NCI-H1417 treated with DMSO at 0.1 percent for 48 hours (cell line): ENCODE results near the gene S1PR1.
"Not testable (repeated sequence)": the region's sequence is repeated elsewhere in the genome, so short reads cannot be mapped to it uniquely, and the experiment has no call there.

Experiments
- DNase-seq: peaks from one replicate; lab custom pipeline; 2025; lab: John Stamatoyannopoulos, UW

Gene S1PR1

DNA sequence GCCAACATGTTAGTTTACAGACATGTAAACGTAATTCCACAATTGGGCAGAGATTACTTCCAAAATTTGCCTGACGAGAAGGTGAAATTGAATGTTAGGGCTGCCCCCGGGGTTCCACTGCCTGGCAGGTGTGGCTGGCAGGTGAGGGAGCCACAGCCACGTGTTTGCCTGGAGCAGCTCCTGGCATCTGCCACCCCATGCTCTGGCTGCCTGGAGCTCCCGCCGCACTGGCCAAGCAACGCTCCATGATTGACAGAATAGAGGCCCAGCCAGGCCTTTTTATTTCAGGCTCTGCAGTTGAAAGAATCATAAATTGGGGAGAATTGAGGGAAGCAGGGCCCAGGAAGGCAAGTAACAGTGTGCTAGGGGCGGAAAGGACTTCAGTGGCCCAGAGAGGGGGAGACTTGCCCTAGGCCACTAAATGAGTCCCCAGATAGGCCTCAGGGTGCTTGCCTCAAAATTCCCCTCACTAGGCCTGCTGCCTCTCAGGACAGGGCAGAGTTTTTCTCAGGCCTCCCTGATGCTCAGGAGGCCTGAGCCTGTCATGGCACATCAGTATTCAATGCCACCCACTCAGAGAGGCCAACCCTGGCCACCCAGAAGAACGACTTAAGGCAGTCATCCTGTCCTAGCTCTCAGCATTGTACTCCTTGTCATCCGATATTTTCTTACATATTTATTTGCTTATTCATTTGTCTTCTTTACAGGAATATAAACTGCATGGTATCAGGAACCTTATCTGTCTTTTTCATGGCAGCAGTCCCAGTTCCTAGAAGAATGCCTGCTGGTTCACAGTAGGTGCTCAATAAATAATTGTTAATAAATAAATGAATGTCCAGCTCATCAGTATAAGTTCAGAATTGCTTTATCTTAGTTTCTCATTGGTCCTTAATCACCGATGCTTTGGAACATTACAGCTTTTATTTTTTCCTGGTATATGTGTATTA, 16.6 kb upstream of the S1PR1 start:
- DNase-seq, result no peak

DNA sequence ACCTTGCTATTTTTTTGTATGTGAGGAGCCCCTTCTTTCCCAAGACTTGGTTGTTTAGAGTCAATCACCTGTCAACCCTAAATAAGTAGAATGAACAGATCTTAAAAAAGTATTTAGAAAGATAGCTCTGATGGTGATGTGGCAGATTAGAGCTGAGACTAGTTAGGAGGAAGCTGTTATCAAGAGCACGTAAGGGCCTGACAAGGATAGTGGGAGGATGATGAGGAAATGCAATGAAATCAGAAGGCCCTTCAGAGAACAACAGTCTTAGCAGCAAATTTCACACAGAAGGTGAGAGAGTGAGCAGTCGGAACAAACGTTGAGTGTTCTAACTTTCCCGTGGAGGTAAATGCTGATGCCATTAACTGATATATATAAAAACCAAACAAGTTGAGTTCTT, 15.9 kb upstream of the S1PR1 start:
- DNase-seq, result no peak

DNA sequence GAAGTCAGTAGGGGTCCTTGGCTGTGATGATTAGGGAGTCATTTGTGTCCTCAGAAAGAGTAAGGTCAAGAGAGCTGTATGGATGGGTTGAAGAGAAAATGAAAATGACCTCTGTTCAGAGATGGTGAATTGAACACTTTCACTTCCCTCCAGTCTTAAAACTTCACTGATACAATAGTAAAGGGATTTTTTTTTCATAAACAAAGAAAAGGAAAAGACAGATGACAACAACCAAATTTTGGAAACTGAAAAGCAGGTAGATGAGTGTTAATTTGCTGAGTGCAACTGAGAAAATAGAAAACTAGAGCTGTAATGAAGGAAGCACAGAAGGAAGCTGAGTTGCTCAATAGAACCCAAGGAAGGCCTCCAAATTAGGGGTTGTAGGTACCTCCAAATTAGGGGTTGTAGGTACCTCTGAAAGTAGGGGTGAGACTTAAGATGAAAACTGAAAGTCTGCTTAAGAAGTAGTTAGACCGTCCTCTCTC, 14.8 kb upstream of the S1PR1 start:
- DNase-seq, result no peak

DNA sequence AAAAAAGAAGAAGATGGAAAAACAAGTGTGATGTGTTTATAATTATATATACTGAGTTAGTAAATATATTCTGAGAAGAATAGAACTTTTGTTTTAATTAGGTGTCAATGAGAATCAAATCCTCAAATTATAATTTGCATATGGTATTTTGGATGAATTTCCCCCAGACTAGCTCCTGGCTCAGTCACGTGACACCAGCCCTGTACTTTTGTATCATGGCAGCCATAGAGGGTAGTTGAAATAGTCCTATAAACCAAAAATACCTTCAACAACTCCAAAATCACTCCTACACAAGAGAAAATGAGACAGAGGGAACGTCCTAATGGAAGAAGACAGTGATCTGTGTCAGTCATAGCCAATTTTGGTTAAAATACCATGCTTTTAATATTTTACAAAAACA, 9.0 kb upstream of the S1PR1 start:
- DNase-seq, result no peak

DNA sequence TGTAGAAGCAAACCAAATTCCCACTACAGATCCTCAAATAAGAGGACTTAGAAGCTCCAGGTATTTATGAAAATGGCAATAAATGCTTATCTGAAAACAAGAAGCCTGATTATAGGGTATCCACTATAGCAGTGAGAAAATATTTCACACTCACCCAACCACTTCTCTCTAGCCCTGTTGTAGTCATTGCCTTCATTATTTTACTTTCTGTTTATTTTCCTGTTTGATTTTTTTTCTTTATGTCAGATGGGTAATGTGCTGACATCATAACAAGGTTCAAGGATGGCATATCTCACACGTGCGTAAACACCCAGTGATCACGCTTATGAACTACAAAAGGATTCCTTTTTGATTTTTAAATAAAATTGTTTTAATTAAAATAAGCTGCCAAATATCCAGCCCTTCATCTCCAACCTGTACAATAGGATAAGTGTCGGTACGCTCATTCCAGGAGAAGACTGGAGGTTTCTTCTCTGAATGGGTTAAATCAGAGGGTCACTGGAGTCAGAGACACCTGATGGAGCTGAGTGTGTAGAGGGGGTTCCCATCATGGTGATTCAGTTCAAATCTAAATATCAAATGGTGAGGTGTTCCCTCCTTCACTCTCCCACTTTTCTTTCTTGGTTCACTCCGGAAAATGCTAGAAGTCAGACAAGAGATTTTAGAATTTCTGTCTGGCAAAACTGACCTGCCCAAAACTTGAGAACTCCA, 8.2 kb upstream of the S1PR1 start:
- DNase-seq, result no peak

DNA sequence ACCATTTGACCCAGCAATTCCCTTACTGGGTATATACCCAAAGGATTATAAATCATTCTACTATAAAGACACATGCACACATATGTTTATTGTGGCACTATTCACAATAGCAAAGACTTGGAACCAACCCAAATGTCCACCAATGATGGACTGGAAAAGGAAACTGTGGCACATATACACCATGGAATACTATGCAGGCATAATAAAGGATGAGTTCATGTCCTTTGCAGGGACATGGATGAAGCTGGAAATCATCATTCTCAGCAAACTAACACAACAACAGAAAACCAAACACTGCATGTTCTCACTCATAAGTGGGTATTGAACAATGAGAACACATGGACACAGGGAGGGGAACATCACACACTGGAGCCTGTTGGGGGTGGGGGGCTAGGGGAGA, 4.6 kb upstream of the S1PR1 start:
- DNase-seq, result not testable (repeated sequence)

DNA sequence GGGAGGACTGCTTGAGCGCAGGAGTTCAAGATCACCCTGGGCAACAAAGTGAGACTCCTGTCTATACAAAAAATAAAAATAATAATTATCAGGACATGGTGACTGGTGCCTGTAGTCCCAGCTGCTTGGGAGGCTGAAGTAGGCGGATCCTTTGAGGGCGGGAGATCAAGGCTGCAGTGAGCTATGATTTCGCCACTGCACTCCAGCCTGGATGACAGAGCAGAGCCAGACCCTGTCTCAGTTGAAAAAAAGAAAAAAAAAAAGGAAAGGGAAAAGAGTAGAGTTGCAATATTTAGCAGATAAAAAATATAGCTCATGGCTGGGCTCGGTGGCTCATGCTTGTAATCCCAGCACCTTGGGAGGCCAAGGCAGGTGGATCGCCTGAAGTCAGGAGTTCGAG, 3.3 kb upstream of the S1PR1 start:
- no peak for DNase-seq

DNA sequence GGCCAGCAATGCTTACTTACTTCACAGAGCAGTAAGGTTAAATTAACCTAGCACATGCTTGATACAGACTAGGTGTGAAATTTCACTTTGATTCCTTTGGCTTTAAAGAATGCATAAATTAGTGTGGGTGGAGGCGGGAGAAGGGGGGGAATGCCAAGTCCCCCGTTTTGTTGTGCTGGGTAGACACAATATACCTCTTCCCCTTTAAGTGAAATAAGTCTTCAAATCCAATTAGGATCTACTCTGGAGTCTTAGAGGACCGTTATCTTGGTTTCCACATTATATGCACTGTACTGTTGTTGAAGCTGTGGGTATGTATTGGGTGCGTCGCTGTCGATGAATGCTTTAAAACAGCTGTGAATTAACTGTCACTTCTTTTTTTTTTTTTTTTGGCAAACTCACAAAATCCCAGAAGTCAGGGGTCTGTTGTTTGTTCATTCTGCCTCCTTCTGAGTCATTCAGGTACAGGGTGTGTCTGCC, 1.6 kb upstream of the S1PR1 start:
- DNase-seq, result no peak

DNA sequence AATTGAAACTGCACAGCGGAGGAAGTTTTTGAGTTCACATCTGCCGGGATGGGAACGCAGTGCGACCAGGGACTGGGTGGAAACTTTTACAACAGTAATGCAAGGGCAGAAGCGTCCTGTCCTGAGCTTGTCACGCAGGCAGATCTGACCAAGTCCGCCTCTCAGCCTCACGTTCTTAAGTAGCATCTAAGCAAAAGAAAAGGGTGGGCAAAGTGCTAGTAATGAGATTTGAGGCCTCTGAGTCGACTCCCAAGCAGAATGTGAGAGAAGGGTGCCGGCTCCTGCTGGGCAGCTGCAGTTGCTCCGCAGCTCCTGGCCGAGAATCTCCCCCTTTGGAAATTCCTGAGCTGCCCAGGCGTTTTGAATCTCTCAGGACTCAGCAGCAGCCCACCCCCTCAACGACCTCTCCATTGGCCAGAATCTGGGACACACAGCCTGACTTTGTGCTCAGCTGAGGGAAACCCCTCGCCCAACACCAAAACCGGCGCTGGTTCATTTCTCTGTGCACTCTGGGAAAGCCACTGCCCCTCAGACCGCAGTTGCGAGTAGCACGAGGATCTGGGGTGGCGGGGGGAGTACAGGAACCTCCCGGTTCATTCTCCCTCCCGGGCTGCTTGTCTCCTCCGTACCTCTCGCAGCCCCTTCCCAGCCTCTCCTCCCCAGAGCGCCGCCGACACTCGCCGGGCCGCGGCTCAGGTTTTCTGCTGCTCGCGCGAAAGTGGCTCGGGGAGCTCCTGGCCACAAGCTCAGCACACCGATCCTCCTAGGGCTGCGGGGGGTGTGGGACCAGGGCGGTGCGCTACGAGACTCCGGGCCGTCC, 913 bp upstream of the S1PR1 start:
- no peak for DNase-seq

DNA sequence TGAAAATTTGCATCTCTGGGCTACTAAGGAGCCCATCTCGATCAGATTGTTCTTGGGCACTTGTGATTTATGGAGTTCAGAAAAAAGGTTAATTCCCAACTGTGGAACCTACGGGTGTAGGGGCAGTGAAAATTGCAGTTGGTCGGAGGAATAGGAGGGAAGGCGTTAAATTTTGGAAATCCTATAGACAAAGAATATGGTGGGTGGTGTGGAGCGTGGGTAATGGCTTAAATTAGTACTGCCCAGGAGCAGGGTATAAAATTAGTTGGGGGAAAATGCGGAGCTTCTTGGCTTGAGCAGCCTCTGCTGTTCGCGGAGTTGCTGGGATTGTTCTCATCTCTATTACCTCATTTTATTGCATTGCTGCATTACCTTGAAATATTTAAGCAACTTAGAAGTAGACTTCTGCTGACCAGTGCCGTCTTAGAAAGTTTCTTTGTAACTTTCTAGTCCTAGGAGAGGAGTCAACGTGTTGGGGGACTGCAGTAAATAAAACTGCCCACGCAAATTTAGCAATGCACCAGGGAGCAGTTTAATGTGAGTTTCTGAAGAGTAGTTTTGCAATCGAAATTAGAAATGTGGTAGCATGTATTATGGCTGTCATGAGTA, 514 bp downstream of the S1PR1 start:
- no peak for DNase-seq

DNA sequence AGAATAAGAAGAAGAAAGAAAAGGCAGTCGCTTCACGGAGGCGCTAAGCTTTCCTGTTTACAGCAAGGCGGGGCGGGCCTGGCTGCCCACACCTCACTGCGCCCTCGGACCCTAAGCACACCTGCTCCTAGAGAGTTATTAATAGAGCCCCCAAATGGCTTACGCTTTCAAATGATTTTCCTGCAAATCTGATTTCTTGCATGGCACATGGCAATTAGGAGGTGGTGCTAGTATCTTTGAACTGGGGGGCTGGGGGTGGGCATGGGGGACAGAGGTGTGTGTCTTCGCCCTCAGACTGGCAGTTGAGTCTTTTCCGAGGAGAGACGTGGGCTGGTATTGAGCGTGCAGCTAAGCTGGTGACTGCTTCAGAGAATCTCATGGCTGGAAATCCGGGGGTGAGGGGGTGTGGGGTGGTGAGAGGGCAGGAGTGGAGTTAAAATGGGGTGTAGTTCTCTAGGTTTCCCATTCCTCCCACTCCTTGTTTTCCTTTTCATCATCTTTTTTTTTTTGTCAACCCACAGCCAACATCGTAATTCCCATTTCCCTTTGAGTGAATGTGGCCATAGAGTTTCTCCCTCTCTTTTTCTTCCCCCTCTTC, 1.3 kb downstream of the S1PR1 start:
- no peak for DNase-seq

DNA sequence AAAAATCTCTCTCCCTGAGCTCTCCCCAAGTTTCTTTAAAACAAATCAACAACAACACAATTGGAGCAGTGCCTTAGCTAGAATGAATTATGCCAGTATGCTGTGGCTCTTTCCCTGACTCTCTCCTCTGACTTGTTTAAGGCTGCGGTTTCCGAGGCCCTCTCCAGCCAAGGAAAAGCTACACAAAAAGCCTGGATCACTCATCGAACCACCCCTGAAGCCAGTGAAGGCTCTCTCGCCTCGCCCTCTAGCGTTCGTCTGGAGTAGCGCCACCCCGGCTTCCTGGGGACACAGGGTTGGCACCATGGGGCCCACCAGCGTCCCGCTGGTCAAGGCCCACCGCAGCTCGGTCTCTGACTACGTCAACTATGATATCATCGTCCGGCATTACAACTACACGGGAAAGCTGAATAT, 1.9 kb downstream of the S1PR1 start:
- DNase-seq, result no peak

DNA sequence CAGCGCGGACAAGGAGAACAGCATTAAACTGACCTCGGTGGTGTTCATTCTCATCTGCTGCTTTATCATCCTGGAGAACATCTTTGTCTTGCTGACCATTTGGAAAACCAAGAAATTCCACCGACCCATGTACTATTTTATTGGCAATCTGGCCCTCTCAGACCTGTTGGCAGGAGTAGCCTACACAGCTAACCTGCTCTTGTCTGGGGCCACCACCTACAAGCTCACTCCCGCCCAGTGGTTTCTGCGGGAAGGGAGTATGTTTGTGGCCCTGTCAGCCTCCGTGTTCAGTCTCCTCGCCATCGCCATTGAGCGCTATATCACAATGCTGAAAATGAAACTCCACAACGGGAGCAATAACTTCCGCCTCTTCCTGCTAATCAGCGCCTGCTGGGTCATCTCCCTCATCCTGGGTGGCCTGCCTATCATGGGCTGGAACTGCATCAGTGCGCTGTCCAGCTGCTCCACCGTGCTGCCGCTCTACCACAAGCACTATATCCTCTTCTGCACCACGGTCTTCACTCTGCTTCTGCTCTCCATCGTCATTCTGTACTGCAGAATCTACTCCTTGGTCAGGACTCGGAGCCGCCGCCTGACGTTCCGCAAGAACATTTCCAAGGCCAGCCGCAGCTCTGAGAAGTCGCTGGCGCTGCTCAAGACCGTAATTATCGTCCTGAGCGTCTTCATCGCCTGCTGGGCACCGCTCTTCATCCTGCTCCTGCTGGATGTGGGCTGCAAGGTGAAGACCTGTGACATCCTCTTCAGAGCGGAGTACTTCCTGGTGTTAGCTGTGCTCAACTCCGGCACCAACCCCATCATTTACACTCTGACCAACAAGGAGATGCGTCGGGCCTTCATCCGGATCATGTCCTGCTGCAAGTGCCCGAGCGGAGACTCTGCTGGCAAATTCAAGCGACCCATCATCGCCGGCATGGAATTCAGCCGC, 2.5 kb downstream of the S1PR1 start:
- no peak for DNase-seq

DNA sequence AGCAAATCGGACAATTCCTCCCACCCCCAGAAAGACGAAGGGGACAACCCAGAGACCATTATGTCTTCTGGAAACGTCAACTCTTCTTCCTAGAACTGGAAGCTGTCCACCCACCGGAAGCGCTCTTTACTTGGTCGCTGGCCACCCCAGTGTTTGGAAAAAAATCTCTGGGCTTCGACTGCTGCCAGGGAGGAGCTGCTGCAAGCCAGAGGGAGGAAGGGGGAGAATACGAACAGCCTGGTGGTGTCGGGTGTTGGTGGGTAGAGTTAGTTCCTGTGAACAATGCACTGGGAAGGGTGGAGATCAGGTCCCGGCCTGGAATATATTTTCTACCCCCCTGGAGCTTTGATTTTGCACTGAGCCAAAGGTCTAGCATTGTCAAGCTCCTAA, 3.2 kb downstream of the S1PR1 start:
- no peak for DNase-seq

DNA sequence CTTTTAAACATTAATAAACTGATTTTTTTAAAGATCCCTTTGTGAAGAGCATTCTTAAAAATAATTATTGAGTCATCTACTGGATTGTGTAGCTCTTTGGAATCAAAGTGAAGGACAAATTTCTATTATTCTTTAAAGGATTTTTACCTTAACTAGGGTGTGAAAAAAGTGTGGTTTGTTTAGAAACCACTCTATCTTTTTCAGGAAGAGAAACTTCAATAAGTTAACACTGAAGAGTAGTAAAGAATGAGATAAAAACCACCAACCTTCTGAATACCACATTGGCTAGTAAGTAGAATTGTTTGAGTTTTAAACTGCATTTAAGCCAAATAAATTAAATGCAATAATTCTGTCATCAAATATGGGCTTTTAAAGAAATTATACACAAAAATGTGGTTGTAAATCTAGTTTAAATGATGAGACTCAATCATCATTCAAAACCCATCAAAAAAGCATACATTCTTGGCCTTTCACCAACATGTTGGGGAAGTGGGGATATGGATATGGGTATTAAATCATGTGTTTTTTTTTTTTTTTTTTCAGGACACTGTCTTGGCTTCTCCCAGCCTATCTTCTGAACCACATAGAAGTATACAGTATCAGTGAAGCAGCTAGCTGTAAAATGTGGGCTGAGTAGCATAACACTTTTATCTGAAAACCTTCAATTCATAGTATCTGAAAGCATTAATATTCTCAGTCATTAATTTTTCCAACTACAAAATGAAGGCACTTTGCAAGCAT, 4.8 kb downstream of the S1PR1 start:
- DNase-seq, result no peak

DNA sequence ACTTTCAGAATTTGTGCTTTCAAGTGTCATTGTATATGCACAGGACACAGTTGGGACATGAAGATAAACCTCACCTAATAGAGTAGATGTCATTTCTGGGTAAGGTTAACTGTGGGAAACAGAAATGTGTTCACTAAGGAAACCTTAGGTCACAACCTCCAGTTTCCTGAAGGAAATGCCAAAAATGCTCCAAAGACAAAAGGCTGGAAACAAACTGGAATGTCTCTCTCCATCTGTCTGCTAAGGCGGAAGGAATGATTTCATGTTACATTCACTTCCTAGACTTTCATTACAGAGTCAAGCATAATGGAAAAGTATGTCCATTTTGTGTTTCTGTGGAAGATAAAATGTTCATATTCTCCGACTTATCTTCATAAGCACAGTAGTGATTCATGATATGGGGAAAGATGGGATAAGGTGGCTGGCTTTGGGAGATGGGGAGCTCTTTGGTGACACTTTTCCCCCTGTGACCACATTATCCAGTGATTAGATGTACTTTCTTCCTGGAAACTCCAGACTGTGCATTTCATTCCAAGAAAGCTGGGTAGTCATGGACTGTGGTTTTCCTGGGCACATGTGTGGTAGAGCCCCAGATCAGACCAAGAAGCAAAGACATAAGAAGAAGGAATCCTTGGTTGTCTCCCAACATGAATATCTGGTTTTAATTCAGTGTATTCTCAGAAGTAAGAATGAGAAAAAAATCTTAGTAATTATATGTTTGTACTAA, 5.7 kb downstream of the S1PR1 start:
- DNase-seq, result no peak

DNA sequence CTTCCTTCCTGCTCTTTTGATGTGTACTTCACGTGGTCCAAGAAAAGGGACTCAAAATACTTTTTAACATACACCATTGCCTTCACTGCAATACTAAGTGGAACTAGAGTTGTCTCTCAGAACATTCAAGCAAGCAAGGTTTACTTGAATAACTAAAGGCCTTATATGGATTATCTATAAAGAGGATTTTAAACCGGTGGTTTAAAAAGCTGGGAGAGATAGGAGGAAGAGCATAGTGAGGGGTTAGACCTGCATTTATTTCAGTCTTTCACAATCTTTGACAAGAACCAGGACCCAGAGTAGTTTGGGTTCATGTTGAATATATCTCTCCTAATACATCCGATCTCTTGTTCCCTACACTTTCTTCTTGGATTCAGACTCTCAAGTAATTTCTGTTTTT, 6.9 kb downstream of the S1PR1 start:
- no peak for DNase-seq

DNA sequence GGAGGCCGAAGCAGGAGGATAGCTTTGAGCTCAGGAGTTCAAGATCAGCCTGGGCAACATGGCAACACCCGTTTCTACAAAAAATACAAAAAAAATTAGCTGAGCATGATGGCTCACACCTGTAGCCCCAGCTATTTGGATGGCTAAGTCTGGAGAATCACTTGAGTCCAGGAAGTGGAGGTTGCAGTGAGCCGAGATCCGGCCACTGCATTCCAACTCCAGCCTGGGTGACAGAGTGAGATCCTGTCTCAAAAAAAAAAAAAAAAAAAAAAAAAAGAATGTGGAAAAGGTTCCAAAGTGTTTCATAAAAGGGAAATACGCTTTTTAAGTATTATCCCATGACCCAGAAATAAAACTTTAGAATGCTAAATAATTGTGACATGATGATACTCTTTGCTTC, 8.0 kb downstream of the S1PR1 start:
- DNase-seq, result no peak
